Measurements from ENCODE around the gene VEPH1.

DNA sequence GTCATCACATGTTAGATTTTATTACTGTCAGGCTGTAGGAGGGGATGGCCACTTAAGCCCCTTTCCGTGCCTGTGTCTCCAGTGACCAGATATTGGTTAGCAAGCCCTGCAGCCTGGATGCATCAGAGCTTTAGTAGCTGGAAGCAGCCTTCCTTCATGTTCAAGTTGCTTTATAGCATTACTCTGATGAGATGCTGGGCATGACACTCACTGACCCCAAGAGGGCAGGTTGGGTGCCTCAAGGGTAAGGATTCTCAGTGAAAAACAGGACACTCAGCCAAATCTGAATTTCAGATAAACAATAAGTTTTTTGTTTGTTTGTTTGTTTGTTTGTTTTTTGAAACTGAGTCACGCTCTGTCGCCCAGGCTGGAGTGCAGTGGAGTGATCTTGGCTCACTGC, 135.0 kb downstream of the VEPH1 start:
- TF ChIP-seq CTCF (IDR thresholded peaks at IDR 0.05) (no peak), POLR2A (IDR thresholded peaks at IDR 0.05) (no peak)

Data from lower leg skin (tissue), 3 donors.